Stimulated activated CD4-positive, alpha-beta T cell treated with anti-CD3 and anti-CD28 coated beads, Interleukin-15, amount 100 ng/mL, for 48 hours (primary cell): ENCODE data around the gene RHOBTB3.
"Not testable (repeated sequence)": the region's sequence is repeated elsewhere in the genome, so short reads cannot be mapped to it uniquely, and the experiment has no call there.

Source experiments
- DNase-seq, 2 donors: peaks; one replicate each; pipeline ENCODE4 v3.0.0-alpha.2; 2020; ENCODE audit warnings: low read depth in 2 of 2

RHOBTB3 gene, protein sequence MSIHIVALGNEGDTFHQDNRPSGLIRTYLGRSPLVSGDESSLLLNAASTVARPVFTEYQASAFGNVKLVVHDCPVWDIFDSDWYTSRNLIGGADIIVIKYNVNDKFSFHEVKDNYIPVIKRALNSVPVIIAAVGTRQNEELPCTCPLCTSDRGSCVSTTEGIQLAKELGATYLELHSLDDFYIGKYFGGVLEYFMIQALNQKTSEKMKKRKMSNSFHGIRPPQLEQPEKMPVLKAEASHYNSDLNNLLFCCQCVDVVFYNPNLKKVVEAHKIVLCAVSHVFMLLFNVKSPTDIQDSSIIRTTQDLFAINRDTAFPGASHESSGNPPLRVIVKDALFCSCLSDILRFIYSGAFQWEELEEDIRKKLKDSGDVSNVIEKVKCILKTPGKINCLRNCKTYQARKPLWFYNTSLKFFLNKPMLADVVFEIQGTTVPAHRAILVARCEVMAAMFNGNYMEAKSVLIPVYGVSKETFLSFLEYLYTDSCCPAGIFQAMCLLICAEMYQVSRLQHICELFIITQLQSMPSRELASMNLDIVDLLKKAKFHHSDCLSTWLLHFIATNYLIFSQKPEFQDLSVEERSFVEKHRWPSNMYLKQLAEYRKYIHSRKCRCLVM

DNA sequence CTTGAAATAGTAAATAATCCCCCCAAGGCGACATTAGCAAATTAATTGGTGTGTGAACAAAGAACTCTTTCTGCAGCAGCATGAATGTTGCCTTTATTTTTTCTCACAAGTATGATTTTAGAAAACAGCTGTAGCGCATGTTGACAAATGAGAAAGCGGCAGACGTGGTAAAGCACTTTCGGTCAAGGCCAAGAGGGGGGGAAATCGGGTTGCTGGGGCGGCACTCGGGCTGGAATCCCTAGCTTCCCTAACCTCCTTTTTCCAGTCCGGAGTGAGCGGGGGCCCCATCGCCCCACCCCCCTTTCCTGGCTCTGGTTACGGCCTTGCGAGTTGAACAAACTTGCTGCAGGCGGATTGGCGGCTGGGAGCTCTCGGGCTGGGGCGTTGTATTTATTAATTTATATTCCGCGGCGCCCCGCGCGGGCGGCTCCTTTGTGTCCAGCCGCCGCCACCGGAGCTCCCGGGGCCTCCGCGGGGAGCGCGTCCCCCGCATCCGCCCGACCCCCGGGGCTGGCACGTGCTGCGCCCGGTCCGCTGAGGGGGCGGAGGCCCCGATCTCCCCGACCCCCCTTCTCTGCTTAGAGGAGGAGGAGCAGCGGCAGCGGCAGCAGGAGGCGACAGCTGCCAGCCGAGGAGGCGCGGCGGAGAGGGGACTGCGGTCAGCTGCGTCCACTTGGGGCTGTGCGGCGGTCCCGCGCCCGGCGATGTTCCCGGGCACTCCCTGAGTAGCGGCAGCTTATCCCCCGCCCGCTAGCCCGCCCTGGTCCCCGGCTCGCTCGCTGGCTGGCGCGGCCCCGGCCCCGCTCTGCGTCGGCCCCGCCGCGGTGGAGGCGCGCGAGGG is at the start of gene RHOBTB3:
TSS of gene RHOBTB3 (plus strand) at position 607 of the 841 bp plus-strand sequence. CDS start 347 bp downstream, outside the sequence.
- DNase-seq = no peak

DNA sequence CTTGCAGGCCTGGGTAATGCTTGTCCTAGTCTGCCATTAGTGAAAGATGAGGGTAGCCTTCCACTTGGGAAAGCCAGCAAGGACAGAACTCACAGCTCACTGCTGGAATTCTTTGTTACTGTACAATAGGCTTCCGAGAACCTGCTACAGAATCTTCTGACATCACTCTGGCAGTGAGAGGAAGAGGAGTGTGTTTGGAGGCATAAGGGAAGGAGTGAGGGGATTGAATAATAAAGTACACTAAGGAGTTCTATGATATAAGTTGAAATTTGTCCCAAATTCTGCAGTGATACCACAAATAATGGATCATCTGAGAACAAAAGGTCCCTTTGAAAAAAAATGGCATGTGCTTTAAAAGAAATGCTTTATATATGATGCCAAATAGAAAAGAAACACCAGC is 48.2 kb upstream of the RHOBTB3 start, which contains the start of gene SPATA9:
TSS of gene SPATA9 (minus strand) at position 101 of the 400 bp plus-strand sequence. CDS start 137 bp downstream, outside the sequence.
- DNase-seq = no peak

DNA sequence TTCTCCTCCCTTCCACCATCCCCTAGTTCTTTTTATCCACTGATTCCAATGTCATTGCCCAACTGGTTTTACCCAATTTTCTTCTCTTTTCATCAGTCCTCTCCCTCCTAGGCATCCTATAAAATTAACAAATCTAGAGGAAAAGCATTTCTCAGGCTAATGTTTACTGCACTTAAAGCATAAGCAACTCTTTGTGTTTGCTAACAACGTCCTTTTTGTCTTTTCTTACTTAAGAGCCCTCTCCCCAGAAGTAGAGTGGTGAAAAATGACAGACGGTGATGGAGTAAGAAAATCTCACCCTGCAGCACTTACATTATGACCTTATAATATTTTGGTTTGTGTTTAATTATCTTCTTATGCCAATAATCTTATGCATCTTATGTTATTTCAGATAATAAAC is 46.8 kb upstream of the RHOBTB3 start:
- no peak for DNase-seq

DNA sequence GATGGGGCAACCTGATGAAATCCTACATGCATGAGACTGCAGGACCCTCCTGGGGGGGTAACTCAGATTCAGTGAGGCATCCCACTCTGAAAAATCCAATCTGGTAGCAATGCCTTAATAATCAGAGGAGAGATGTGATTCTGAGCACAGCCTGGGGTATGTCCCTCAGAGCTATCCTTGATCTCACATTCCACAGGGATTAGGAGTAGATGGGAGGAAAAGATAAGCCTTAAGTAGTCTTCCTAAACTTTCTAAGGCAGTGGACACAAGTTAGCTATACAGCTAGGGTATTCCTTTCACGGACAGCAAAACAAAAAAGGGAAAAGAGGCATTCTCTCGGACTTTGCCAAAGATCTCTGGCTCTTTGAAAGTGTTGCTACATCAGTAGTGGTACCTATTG is 44.5 kb upstream of the RHOBTB3 start:
- no peak for DNase-seq

DNA sequence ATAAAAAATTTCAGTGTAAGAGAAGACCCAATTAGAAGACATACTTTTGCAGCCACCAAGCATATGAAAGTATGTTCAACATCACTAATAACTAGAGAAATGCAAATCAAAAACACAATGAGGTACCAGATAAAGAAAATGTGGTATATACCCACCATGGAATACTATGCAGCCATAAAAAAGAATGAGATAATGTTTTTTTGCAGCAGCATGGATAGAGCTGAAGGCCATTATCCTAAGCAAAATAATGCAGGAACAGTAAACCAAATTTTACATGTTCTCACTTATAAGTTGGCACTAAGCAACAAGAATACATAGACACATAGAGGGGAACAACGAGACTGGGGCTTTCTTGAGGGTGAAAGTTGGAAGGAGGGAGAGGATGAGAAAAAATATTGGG is 41.5 kb upstream of the RHOBTB3 start:
- no peak for DNase-seq

DNA sequence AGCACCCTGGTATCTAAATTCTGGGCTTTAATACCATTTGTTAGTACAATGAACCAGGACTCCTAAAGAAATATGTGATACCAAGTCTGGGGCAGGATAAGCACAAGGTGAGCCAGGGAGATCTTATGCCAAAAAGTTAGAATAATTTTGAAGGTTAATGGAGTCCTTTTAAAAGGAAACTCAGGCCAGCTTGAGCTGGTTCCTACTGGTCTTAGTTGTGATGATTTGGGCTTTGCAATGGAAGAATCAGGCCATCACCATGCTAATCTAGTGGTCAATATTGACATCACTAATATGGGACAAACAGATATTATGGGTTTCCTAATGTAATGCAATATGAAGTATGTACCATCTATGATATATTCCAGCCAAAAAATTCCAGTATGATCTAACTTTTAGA is 40.8 kb upstream of the RHOBTB3 start:
- no peak for DNase-seq

DNA sequence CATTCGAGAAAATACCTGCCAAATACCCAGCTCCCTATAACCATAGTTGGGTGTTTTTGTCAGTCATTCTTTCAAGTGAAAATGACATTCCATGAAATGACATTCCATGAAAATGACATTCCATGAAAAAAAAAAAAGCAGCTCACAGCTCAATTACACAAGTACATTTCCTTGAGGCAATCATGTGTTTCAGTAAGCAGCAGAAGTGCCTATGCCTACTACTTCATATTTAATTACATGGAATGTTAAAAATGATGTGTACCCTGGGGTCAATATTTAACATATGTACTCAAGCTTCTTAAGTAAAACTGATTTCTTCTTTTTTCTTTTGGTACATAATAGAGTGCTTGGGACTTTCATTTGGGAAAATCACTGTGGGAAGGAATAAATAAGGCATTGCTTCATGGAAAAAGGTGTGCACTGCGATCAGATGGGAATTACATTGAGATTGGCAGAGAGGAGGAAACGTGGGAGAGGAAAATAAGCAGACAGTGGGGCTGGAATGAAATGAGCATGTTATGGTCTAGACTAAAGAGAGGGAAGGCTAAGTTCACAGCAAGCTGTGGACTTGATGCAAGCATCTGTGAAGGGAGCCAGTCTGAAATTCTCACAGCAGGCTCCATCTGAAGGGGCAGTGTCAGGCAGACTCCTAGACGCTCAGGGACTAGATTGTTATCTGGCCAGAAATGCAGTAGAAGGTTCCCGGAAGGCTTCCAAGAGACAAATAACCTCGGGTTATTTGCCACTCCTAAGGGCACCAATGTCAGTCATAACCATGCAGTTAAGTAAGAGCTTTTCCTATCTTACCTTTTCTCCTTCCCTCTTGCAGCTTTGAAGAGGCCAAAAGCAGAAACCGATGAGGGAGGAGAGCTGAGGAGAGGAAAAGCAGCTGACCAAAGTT is 33.1 kb upstream of the RHOBTB3 start:
- DNase-seq = no peak

DNA sequence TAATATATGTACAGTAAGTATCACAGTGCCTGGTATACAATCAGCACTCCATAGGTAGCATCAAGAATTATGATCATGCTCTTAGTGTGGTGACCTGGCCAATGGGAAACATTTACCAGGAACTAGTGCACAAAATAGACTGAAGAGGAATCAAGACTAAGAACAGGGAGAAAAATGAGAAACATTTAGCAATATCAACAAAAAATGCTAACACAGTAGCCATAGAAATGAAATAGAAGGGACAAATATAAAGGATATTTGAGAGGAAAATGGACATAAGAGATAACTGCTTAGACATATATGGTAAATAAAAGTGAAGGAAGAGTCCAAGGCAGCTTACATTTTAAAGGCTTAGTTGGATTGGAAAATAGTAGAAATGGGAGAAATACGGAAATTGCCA is 31.8 kb upstream of the RHOBTB3 start:
- DNase-seq = no peak

DNA sequence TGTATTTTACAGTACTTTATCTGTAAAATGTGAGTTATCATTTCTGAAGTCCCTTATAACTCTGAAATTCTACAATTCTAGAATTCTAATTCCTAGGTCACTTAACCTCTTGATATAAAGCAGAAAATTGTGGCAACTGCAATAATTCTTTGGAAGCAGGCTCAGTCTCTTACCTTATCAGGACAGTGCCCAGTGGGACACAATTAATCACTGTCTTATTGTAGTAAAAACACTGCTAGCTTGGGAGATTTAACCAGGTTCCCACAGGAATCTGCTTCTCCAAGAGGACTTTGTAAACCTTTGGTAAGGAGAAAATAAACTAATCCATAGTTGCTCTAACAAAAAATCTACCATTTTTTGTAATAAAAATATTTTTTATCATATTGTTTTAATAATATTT is 30.1 kb upstream of the RHOBTB3 start:
- DNase-seq = no peak

DNA sequence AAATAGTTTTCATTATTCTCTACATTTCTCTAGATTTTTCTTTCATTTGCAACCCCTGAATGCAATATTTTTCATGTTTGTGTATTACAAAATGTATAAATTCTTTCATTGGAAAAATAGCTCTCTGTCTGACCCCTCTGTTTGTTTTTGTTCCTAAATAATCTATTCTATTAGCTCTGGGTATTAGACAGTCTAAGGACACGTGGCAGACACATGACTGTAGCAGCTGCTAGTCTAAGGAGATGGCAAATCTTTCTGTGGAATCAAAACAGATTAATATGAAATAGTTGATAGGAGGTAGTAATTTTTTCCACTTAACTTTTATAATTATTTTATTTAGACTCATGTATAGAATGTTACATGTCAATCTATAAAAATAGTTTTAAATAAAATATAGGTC is 27.0 kb upstream of the RHOBTB3 start:
- DNase-seq = no peak

DNA sequence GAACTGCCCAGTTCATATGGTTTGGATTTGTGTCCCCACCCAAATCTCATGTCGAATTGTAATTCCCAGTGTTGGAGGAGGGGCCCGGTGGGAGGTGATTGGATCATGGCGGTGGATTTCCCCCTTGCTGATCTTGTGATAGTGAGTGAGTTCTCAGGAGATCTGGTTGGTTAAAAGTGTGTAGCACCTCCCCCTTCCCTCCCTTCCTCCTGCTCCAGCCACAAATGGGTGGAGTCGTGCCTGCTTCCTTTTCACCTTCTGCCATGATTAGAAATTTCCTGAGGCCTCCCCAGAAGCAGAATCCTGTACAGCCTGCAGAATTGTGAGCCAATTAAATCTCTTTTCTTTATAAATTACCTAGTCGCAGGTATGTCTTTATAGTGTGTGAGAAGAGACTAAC is 24.9 kb upstream of the RHOBTB3 start:
- not testable (repeated sequence) for DNase-seq

DNA sequence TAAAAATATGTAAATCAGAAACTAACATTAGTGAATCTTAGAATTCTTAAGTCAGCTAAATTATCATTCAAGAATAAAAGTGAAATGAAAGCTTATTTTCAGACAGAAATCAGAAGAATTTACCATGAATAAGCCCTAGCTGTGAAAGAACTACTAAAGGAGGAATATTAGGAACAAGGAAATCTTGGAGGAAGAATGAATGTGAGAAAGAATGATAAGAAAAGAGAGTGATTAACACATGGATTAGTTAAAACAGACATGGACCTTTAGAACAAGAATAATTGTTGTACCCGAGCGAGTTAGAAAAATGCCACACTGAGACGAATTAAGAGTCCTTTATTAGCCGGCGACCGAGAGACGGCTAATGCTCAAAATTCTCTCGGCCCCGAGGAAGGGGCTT is 24.1 kb upstream of the RHOBTB3 start:
- no peak for DNase-seq

DNA sequence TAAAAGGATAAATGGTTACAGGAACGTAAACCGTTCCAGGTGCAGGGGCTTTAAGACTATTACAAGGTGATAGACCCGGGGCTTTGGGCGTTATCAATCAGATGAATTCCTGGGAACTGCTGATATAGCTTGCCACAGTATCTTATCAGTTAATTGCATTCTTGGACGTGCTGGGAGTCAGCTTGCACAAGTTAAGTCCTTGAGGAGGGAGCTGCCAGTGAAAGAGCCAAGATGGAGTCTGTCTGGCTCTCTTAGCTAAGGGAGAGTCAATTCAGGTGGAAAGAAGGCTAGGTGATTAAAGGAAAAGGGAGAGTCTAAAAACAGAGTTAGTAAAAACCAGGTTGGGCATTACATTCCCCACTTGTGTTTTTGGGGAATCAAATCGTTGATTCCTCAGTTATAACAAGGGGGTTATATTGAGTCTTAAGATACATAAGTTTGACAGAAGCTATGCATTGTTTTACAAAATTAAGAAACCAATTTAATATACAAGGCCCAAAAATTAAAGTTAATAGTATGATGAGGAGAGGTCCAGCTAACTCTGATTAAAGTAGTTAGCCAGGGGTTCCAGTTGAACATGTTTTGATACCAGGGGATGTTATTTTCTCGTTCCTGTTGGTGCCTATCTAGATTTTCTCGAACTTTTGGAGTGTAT is 23.5 kb upstream of the RHOBTB3 start:
- DNase-seq = not testable (repeated sequence)

DNA sequence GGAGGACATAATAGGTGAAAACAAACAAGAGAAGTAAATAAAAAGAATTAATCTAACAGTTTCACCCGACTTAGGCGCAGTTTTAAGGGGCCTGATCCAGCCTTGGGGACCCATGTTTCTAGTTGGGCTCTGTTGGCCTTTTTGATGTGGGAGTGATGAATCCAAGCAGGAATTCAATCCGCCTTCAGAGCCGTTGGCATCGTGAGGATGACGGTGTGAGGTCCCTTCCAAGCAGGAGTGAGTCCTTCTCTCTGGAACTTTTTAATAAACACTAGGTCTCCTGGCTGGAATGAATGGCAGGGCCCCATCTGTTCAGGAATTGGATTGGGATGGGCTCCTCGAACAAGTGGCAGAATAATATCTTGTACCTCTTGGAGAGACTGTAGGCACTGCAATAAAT is 22.3 kb upstream of the RHOBTB3 start:
- no peak for DNase-seq

DNA sequence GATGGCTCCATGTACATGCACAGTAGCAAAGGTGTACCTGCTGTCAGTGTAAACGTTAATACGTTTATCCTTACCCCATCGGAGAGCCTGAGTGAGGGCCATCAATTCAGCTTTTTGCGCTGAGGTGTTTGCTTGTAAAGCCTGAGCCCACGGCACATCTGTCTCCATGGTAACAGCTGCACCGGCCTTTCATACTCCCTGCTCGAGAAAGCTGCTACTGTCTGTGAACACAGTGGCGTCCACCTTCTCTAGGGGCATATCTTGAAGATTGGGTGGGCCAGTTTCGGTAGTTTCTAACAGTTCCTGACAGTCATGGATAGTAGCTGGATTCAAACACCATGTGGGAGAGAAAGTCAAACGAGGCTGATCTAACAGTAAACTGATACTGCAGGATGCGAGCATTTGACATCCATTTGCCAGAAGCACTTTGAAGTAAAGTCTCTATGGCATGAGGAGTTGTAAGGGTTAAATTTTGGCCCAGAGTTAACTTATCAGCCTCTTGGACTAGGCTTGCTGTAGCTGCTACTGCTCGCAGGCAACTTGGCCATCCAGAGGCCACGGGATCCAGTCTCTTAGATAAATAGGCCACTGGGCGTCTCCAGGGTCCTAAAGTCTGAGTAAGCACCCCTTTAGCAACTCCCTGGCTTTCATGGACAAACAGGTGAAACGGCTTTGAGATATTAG is 21.0 kb upstream of the RHOBTB3 start:
- DNase-seq = no peak

DNA sequence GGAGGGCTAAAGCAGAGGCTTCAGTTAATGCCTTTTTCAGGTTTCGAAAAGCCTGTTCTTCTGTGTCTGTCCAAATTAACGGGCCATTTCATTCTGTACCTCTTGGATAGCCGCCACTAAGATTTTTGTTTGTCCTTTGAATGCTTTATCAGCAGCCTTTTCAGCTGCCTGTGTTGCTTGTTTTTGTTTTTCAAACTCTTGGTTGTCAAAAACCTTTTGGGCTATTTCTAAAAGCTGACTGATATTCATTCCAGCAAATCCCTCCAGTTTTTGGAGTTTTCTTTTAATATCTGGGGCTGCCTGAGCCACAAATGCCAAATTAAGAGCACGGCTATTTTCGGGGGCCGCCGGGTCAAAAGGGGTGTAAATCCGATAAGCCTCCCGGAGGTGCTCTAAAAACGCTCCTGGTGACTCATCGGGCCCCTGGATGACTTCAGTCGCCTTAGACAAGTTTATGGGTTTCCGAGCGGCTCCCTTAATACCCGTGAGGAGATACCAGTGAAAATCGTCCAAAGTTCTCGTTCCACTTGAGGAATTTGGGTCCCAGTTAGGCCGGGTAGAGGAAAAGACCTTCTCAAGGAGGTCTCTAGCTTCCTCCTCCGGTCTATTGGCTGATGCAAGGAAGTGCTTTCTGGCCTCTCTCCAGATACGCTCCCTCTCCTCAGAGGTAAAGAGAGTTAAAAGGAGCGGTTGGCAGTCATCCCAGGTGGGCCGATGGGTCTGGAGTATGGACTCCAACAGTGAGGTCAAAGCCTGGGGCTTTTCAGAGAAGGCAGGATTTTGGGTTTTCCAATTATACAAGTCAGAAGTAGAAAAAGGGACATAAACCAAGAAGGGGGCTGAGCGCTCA is 20.3 kb upstream of the RHOBTB3 start:
- not testable (repeated sequence) for DNase-seq

DNA sequence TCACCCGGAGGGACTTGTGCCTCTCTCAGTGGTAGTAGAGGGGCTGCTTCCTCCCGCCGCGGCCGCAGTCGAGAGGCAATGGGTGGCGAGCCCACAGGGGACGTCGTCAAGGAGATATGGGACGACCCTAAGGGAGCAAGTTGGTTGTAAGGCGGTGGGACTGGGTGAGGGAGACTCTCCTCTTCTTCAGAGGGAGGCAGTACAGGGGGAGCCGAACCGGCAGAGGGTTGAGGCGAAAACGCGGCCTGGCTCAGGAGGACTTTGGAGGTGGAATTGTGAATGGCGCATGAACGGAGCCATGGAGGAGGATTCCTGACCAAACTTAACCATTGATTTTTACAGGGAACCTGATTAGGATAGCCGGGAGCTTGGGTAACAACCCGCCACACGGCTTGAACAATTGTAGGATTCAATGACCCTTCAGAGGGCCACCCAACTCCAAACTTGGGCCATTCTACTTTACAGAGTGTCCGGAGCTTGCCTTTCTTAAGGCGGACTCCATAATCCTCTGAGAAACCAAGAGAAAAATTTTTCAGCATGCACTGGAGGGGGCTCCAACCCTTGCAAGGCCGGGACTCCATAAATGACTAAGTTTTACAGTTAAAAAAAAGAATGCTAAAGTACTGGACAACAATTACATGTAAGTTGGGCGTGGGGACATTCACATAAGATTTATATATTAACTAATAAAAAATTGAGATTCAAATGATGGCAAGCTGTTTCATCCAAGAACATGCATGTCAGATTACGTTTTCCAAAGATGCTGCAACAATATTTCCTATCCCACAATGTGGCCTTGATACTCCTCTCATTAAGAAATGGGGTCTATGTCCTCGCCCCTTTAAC is 19.4 kb upstream of the RHOBTB3 start:
- no peak for DNase-seq

DNA sequence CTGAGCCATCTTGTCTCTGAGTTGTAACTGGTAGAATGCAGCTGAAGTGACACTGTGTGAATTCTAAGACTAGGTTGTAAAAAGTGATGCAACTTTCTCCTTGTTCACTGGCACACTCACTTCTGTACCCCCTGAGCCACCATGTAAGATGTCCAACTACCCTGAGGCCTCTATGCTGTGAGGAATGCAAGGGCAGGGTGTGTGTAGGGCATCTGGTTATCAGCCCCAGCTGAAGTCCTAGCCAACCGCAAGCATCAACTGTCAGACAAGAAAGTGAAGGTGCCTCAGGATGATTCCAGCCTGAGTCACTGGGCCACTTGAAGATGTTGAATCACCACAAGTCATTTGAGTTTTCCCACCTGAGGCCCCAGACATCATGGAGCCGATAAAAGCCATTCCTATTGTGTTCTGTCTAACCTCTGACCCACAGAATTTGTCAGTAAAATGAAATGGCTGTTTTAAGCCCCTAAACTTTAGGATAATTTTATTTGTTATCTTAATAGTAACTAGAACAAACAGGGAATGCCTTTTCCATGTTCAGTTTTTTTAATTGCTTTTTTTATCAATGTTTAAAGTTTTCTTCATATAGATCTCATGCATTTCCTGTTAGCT is 18.7 kb upstream of the RHOBTB3 start:
- DNase-seq = peak; percentile 47 to 55
